Measurements from ENCODE around the gene TDRD1. TPM values are rescaled to one million over a fixed set of nuclear protein-coding genes. Genes with fewer than 3 reads are reported as not detected.

TDRD1 gene
- polyA plus RNA-seq, 1 donor from 2014 or later, result not detected

- H3K4me2 ChIP-seq (ENCODE audit: low read length), result no peak overlapping the region
- no peaks in the 10 kb centered on the region for H3K9me2 ChIP-seq (ENCODE audit: insufficient read depth, low read length)
- no peaks in the 10 kb centered on the region for H3K27me3 ChIP-seq (ENCODE audit: insufficient read depth, low read depth, low read length)
- no peaks in the 10 kb centered on the region for H3K9me3 ChIP-seq (ENCODE audit: low read length)
- no peak for TF ChIP-seq RAD21 (conservative IDR thresholded peaks at IDR 0.05)
- no peak for TF ChIP-seq CTCF (IDR thresholded peaks at IDR 0.05; ENCODE audit: poor library complexity, severe bottlenecking)
- no peak for TF ChIP-seq TAF1 (IDR thresholded peaks at IDR 0.05; ENCODE audit: low read depth)
- no peak for TF ChIP-seq MXI1 (conservative IDR thresholded peaks at IDR 0.05; ENCODE audit: poor library complexity, severe bottlenecking)
- no peak for TF ChIP-seq EZH2 (IDR thresholded peaks at IDR 0.05; ENCODE audit: borderline replicate concordance, insufficient read depth, low read length, poor library complexity, severe bottlenecking)
- no peak for TF ChIP-seq REST (IDR thresholded peaks at IDR 0.05; ENCODE audit: borderline replicate concordance)
- TF ChIP-seq SMC3 (conservative IDR thresholded peaks at IDR 0.05; ENCODE audit: poor library complexity), result no peak
- TF ChIP-seq POLR2AphosphoS5 (IDR thresholded peaks at IDR 0.05), result no peak
- TF ChIP-seq EP300 (conservative IDR thresholded peaks at IDR 0.05; ENCODE audit: poor library complexity, severe bottlenecking), result no peak
- no peak overlapping the region for H3K9ac ChIP-seq (ENCODE audit: low read length)
- H3K79me2 ChIP-seq (replicated peaks; ENCODE audit: insufficient read depth, low read length), result no peaks in the 10 kb centered on the region
- H3F3A ChIP-seq (ENCODE audit: insufficient read depth, low read length, poor library complexity, severe bottlenecking), result no peaks in the 10 kb centered on the region
- H3K27ac ChIP-seq (ENCODE audit: low read length), result no peak overlapping the region
- H4K20me1 ChIP-seq (ENCODE audit: insufficient read depth), result no peaks in the 10 kb centered on the region
- no peaks in the 10 kb centered on the region for H3K36me3 ChIP-seq (ENCODE audit: insufficient read depth, low read length)
- H3K4me3 ChIP-seq (ENCODE audit: low read length), result no peak overlapping the region
- H2AFZ ChIP-seq (ENCODE audit: low read depth, low read length), result no peak overlapping the region
Observed at GRCh38 chr10:114184276-114184675, 5.1 kb downstream of the TDRD1 start.

GRCh38 chr10:114188001-114188400 lies 8.8 kb downstream of the TDRD1 start:
- H3K9ac ChIP-seq (ENCODE audit: low read length), result no peak overlapping the region
- H3K9me2 ChIP-seq (ENCODE audit: insufficient read depth, low read length), result no peaks in the 10 kb centered on the region
- no peak for TF ChIP-seq CTCF (IDR thresholded peaks at IDR 0.05; ENCODE audit: poor library complexity, severe bottlenecking)
- no peak for TF ChIP-seq MXI1 (conservative IDR thresholded peaks at IDR 0.05; ENCODE audit: poor library complexity, severe bottlenecking)
- no peak for TF ChIP-seq SMC3 (conservative IDR thresholded peaks at IDR 0.05; ENCODE audit: poor library complexity)
- no peak for TF ChIP-seq TAF1 (IDR thresholded peaks at IDR 0.05; ENCODE audit: low read depth)
- TF ChIP-seq EZH2 (IDR thresholded peaks at IDR 0.05; ENCODE audit: borderline replicate concordance, insufficient read depth, low read length, poor library complexity, severe bottlenecking), result no peak
- no peak for TF ChIP-seq RAD21 (conservative IDR thresholded peaks at IDR 0.05)
- no peak for TF ChIP-seq POLR2AphosphoS5 (IDR thresholded peaks at IDR 0.05)
- TF ChIP-seq EP300 (conservative IDR thresholded peaks at IDR 0.05; ENCODE audit: poor library complexity, severe bottlenecking), result no peak
- TF ChIP-seq REST (IDR thresholded peaks at IDR 0.05; ENCODE audit: borderline replicate concordance), result no peak
- H3K4me3 ChIP-seq (ENCODE audit: low read length), result no peak overlapping the region
- H3F3A ChIP-seq (ENCODE audit: insufficient read depth, low read length, poor library complexity, severe bottlenecking), result no peaks in the 10 kb centered on the region
- no peaks in the 10 kb centered on the region for H3K36me3 ChIP-seq (ENCODE audit: insufficient read depth, low read length)
- no peaks in the 10 kb centered on the region for H3K9me3 ChIP-seq (ENCODE audit: low read length)
- H3K79me2 ChIP-seq (replicated peaks; ENCODE audit: insufficient read depth, low read length), result no peaks in the 10 kb centered on the region
- no peak overlapping the region for H3K27ac ChIP-seq (ENCODE audit: low read length)
- no peaks in the 10 kb centered on the region for H4K20me1 ChIP-seq (ENCODE audit: insufficient read depth)
- no peak overlapping the region for H2AFZ ChIP-seq (ENCODE audit: low read depth, low read length)
- H3K4me2 ChIP-seq (ENCODE audit: low read length), result no peak overlapping the region
- H3K27me3 ChIP-seq (ENCODE audit: insufficient read depth, low read depth, low read length), result no peaks in the 10 kb centered on the region
